Tongue (tissue), 2 donors: ENCODE results near the gene FRMD4A. TPM values are rescaled to one million over a fixed set of nuclear protein-coding genes. Genes with fewer than 3 reads are reported as not detected.

Experiments
- DNase-seq: peaks from one replicate; pipeline ENCODE4 v3.0.0-alpha.2; 2015
- total RNA-seq: library from RNA; depleted of rRNA; stranded (reverse); fragments of >200 nt; gene quantifications from one replicate; pipeline ENCODE4 v1.2.3, GENCODE V29; 2014

Gene FRMD4A
- total RNA-seq, 1 donor from 2014 or later, result 29.5 TPM

GRCh38 chr10:13750299-13751190, 580.2 kb downstream of the FRMD4A start:
- no peak for DNase-seq

DNA sequence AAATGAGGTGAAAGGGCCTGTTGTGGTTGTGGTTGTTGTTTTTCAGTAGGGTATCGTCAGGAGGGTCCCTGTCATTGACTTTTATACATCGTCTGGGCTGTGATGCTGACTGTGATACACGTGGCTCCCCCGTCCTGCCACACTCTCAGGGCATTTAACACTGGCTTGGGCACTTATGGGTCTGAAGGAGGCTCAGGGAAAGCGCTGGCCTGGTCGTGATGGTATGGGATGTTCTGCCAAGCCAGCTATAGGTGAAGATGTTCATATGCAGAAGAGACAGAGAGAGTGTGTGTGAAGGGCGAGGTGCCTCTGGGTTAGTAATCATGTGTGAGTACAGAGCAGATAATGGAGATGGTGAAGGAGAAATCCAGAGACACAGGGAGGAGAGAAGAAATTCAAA, 585.5 kb downstream of the FRMD4A start:
- no peak for DNase-seq

DNA sequence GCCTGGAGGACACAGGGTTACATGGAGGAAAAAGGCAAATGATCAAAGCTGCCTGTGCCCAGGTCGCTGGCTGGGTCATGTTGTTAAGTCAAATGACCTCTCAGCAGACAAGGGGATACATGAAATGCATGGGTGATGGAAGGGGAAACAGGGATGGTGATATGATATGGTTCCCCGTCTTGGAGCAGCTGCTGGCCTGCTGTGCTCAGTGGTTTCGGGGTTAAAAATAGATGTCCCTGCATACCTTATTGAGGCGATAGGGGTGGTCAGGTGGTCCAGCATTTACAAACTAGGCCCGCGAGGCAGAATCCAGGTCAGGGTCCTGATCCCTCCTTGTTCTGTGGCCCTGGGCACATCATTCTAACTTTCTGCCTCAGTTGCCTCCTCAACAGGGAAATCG, 586.8 kb downstream of the FRMD4A start:
- no peak for DNase-seq

- peak; percentile 70 for DNase-seq
Observed at GRCh38 chr10:13743101-13743693, 587.5 kb downstream of the FRMD4A start.

GRCh38 chr10:13741438-13741837, 589.3 kb downstream of the FRMD4A start:
- DNase-seq, result no peak

DNA sequence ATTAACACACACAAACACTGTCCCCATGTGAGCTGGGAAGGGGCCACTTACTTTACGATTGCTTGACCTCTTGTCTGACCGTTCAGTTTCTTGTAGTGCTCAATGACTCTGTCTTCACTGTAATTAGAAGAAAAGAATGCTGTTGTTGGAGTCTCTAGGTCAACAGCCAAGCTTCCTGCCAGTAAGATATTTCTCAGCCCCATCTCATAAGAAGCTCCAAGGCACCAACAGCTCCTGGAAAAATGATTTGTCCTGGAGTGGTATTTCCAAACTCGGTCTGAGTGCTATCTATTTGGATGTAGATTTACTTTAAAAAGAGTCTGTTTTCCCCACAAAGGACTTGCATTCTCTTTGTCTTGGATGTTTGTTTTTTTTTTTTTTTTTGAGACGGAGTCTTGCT, 590.3 kb downstream of the FRMD4A start:
- DNase-seq, result no peak

DNA sequence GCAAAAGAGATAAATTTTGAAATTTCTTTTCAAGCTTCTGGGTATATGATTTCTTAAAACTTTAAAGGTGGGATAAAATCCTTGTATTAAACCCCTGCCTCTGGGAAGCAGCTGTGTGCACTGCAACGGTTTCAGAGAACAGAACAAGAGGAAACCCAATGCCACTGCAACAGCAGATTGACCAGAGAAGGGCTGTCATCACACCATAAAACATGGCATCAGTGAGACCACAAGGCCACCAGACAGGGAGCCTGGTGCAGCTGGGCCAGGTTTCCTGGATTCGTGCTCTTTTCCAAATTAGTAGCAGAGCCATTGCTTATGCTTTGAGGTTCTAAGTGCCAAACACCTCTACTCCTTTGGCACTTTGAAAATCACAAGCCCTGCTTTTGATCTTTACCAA, 591.5 kb downstream of the FRMD4A start:
- DNase-seq, result no peak

GRCh38 chr10:13736506-13736905, 594.2 kb downstream of the FRMD4A start:
- DNase-seq, result no peak

DNA sequence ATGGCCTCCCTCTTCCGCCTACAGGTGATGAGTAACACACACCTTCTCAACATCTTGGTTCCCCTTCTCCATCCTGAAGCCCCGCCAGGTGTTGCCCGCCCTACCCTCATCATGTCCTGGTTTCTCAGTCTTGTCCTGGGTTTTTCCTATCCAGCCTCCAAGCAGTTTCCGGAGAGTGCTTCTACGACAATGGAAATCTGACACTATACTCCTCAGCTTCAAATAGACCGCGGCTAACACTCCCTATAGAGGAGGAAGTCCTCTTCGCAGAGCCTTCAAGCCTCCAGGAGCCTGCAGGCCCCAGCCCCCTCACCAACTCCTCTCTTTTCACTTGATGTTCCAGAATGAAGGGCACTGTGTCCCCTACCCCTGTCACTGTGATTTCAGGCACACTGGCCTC, 596.6 kb downstream of the FRMD4A start:
- DNase-seq, result no peak

DNA sequence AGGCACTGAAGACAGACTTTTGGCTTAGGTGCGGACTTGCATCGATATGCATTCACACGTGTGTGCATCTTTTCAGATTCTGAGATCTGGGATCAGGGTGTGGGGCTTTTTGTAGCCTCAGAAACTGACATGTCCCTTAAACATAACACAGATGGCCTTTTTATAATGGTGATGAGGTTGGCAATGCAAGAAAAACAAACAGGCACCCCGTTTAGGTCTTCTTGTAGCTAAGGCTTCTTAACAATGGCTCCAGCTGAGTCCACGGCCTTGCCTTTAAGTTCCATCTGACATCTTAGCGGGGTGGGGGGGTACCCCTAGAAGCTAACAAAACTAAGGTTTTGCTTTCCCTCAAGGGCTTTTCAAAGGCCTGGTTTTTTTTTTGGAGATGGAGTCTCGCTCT, 597.7 kb downstream of the FRMD4A start:
- DNase-seq, result no peak

- no peak for DNase-seq
Observed at GRCh38 chr10:13732465-13732881, 598.3 kb downstream of the FRMD4A start.

DNA sequence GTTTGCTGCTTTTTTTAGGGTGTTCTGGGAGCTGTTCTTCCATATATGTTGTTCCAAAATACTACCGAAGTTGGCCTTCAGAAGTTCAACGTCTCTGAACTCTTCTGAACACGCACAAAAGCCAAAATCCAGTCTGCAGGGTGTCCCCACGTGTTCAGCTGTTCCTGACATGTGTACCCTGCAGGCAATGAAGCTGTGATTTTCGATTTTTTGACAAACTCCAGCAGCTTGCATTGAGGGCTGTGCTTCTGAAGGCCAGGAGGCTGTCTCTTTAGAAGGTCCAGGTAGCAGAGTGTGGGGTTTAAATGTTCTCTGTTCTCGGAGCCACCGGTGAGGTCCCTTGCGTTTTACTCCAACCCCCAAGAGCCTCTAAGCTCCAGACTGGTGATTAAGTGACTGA, 598.9 kb downstream of the FRMD4A start:
- peak; percentile 31 for DNase-seq

GRCh38 chr10:13730956-13731355, 599.8 kb downstream of the FRMD4A start:
- peak; percentile 55 for DNase-seq

DNA sequence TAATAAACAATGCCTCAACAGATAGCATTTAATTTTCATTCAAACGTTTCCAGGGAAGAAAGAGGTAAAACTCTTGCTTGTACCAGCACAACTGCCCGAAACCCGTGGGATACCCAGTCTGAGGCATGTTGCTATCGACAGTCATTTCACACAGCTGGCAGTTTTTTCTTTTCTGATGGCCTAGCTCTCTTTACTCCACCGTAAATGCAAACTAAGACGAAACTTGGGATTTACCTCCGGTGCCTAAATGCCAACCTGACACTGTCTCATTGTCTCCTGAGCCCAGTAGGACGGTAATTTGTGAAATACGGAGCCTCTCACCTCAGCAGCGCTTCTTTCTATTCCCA, 600.4 kb downstream of the FRMD4A start:
- no peak for DNase-seq

- DNase-seq, result no peak
Observed at GRCh38 chr10:13729586-13730305, 601.0 kb downstream of the FRMD4A start.

DNA sequence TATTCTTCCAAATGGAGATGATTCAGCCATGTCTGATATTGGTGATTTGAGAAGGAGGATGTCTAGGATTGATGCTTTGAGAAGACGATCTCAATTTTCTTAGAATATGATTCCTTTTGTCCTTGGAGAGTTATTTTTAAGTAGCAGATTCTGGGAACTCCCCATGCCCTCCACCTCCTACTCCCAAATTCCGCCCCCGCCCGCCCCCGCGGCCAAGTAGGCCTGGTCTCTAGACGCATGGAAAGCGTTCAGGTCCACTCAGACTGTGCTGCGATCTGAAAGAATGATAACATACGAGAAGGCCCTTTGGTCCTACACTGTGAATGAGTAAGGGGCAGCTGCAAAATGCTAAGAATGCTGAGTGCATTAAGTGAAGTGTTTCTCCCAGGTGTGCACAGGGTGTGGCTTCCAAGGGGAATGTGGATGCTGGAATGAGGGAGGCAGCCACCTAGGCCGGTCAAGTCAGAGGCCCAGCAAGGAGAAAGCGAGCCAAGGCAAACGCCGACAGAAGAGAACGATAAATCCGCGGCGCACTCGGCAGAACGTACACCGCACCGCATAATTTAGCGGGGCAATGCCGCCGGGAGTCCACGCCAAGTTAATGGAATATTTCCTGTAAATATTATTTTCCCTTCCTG, 601.7 kb downstream of the FRMD4A start:
- DNase-seq, result no peak

- no peak for DNase-seq
Observed at GRCh38 chr10:13725594-13725993, 605.1 kb downstream of the FRMD4A start.

- DNase-seq, result peak; percentile 76
Observed at GRCh38 chr10:13724484-13724883, 606.2 kb downstream of the FRMD4A start.

GRCh38 chr10:13722747-13723653, 607.7 kb downstream of the FRMD4A start:
- DNase-seq, result no peak

- no peak for DNase-seq
Observed at GRCh38 chr10:13721486-13721885, 609.2 kb downstream of the FRMD4A start.

- DNase-seq, result no peak
Observed at GRCh38 chr10:13720699-13721098, 610.0 kb downstream of the FRMD4A start.

DNA sequence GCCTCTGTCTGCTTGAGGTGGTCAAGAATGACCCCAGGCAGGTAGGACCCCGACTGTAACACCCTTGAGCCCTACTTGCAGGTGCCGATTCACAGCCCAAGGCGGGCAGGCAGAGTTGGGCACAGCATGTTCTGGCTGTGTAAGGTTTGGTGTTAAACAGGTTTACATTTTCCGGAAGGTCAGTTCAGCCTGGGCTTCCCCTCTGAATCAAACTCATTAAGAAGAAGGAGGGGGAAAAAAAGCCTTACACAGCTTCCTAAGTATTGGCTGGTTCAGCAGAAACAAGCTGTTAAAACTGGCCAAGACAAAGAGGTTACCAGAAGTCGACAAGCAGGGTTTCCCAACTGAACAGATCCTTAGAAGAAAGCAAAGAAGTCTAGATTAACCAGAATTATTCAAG, 611.3 kb downstream of the FRMD4A start:
- no peak for DNase-seq
